K562 (cell line): ENCODE results near the gene IKZF3. TPM values are rescaled to one million over a fixed set of nuclear protein-coding genes. Genes with fewer than 3 reads are reported as not detected.

Source experiments
- ATF1 ChIP-seq, 2 experiments: fragments of 450-650 bp in 1 of 2; IDR thresholded peaks; 2 replicates each; pipeline ENCODE4 v1.6.1; 2016; ENCODE audit warnings: missing compliant biosample characterization in 1 of 2, missing genetic modification characterization in 1 of 2
- ATF7 ChIP-seq: fragments of 450-650 bp; IDR thresholded peaks from 2 replicates; pipeline ENCODE4 v1.7.1; 2014; ENCODE audit warnings: mild to moderate bottlenecking, moderate library complexity
- DLX4 ChIP-seq: fragments of 250-450 bp; sonication (Bioruptor Pico); IDR thresholded peaks from 2 replicates; pipeline ENCODE4 v1.6.1; 2021; ENCODE audit warnings: mild to moderate bottlenecking
- GTF3C2 ChIP-seq: IDR thresholded peaks from 3 replicates; pipeline ENCODE4 v1.6.1; 2011; ENCODE audit warnings: borderline replicate concordance, mild to moderate bottlenecking, moderate library complexity; ENCODE audit not compliant: insufficient read length; ENCODE audit errors: extremely low read depth
- MYC ChIP-seq, 2 experiments: fragments of 250-450 bp in 1 of 2; sonication (Bioruptor Pico) in 1 of 2; IDR thresholded peaks; 2 replicates each; pipeline versions ENCODE4 v1.5.1 to v1.6.1; 2012 to 2021; ENCODE audit warnings: low read depth in 2 of 2, borderline replicate concordance in 1 of 2, improper control_type of control experiment in 1 of 2, low read length in 1 of 2, mild to moderate bottlenecking in 1 of 2, moderate library complexity in 1 of 2
- NFIX ChIP-seq: fragments of 250-450 bp; sonication (Bioruptor Pico); IDR thresholded peaks from 2 replicates; pipeline ENCODE4 v1.4.0; 2020; ENCODE audit warnings: low read depth, mild to moderate bottlenecking, moderate library complexity
- NFRKB ChIP-seq: fragments of 450-650 bp; IDR thresholded peaks from 2 replicates; pipeline ENCODE4 v1.6.1; 2016; ENCODE audit warnings: low read depth
- RBM34 ChIP-seq: fragments of 200-400 bp; formaldehyde crosslinking; IDR thresholded peaks from 2 replicates; pipeline ENCODE4 v1.6.1; 2018; ENCODE audit warnings: low read length, borderline replicate concordance; ENCODE audit not compliant: insufficient read depth
- SUPT5H ChIP-seq: fragments of 450-650 bp; IDR thresholded peaks from 2 replicates; pipeline ENCODE4 v1.6.1; 2016
- TCF15 ChIP-seq: fragments of 250-450 bp; sonication (Bioruptor Pico); IDR thresholded peaks from 2 replicates; pipeline ENCODE4 v1.8.0; 2022; ENCODE audit warnings: moderate library complexity, mild to moderate bottlenecking, inconsistent platforms
- XRCC3 ChIP-seq: fragments of 450-650 bp; IDR thresholded peaks from 2 replicates; pipeline ENCODE4 v1.6.1; 2017; ENCODE audit warnings: mild to moderate bottlenecking, moderate library complexity
- ZBED1 ChIP-seq: IDR thresholded peaks from 2 replicates; pipeline ENCODE4 v1.6.1; 2014
- ZFX ChIP-seq: sonication (generic); formaldehyde crosslinking; IDR thresholded peaks from 2 replicates; pipeline ENCODE4 v1.8.0; 2022; ENCODE audit warnings: mild to moderate bottlenecking, missing genetic modification reagents, moderate library complexity
- ZNF124 ChIP-seq: sonication (generic); formaldehyde crosslinking; IDR thresholded peaks from 2 replicates; pipeline ENCODE4 v1.8.1; 2022; ENCODE audit warnings: missing genetic modification reagents
- ZNF280A ChIP-seq: fragments of 450-650 bp; IDR thresholded peaks from 2 replicates; pipeline ENCODE4 v1.6.1; 2018; ENCODE audit warnings: mild to moderate bottlenecking, low read depth; ENCODE audit not compliant: partially characterized antibody
- ZNF436 ChIP-seq: fragments of 250-450, 450-650 bp; sonication (Bioruptor Pico); formaldehyde crosslinking; IDR thresholded peaks from 2 replicates; pipeline ENCODE4 v1.7.0; 2020; ENCODE audit warnings: mild to moderate bottlenecking
- ZNF740 ChIP-seq, 3 experiments: fragments of 200-800 bp in 1 of 3; sonication (Bioruptor generic) in 1 of 3; sonication (generic) in 1 of 3; formaldehyde crosslinking in 1 of 3; IDR thresholded peaks; 2 replicates each; pipeline versions ENCODE4 v1.6.1 to v1.8.0; 2016 to 2022; ENCODE audit warnings: mild to moderate bottlenecking in 2 of 3, missing compliant biosample characterization in 2 of 3, missing genetic modification characterization in 2 of 3, missing genetic modification reagents in 1 of 3
- polyA plus RNA-seq, 8 experiments: library from polyadenylated mRNA; depleted of rRNA in 4 of 8; stranded (reverse) in 5 of 8; unstranded in 3 of 8; fragments of >200 nt; fragmentation: Nextera tagmentation in 2 of 8; fragmentation: Illumina TruSeq in 1 of 8; extraction: Ambion mirVana in 2 of 8; extraction: Trizol in 1 of 8; gene quantifications; 2 replicates each; pipeline versions ENCODE4 v1.2.1 to v1.2.3, GENCODE V29; 2011 to 2014; ENCODE audit warnings: inconsistent platforms in 1 of 8, missing spikeins in 1 of 8
- total RNA-seq, 7 experiments: library from RNA; depleted of rRNA in 6 of 7; stranded (reverse); fragments of >200 nt in 6 of 7; fragmentation: Illumina TruSeq in 2 of 7; extraction: Trizol in 2 of 7; gene quantifications; 2 replicates each; pipeline versions ENCODE4 v1.2.1 to v1.2.3, GENCODE V29; 2011 to 2021; ENCODE audit warnings: low replicate concordance in 1 of 7
- TF ChIP-seq, protein P1 (sequence below): fragments of 250-450 bp; sonication (Bioruptor Pico); IDR thresholded peaks from 2 replicates; pipeline ENCODE4 v1.9.0; 2021; ENCODE audit warnings: mild to moderate bottlenecking

Gene IKZF3
- total and polyA plus RNA-seq, 9 of the 15 experiments (the other 6 are each of a cell fraction or from before 2014, with no cell fraction given): 0.06 to 1.6 (median 0.62) TPM

- peak; percentile 99; the same call in 1 of the 2 replicates for TF ChIP-seq RBM34
- TF ChIP-seq NFRKB: peak; percentile 54; the same call in 1 of the 2 replicates
- 0 out of 2 replicates have a peak, but pooled peaks have one; percentile 35 for TF ChIP-seq ZNF740 (CRISPR knock-in tag; IDR thresholded peaks at IDR 0.05)
- no peak for TF ChIP-seq ZNF740 (tag; IDR thresholded peaks at IDR 0.05)
- TF ChIP-seq ZNF280A: no peak
- TF ChIP-seq ATF1 (CRISPR knock-in tag; IDR thresholded peaks at IDR 0.05): no peak
- peak; percentile 75 for TF ChIP-seq ATF1 (tag; IDR thresholded peaks at IDR 0.05)
- TF ChIP-seq ZFX (CRISPR knock-in tag): peak; percentile 96
- no peak for TF ChIP-seq TCF15
- no peak for TF ChIP-seq XRCC3
- TF ChIP-seq NFIX (CRISPR knock-in tag): no peak
- no peak for TF ChIP-seq ZNF124 (CRISPR knock-in tag)
- TF ChIP-seq GTF3C2: no peak
- peak; percentile 6; the same call in 1 of the 2 replicates for TF ChIP-seq MYC (IDR thresholded peaks at IDR 0.05; ENCODE audit: low read depth, low read length)
- no peak for TF ChIP-seq MYC (CRISPR knock-in tag; IDR thresholded peaks at IDR 0.05; ENCODE audit: borderline replicate concordance, low read depth)
- no peak for TF ChIP-seq DLX4
- TF ChIP-seq ZBED1: 0 out of 2 replicates have a peak, but pooled peaks have one; percentile 44
- TF ChIP-seq SUPT5H: peak; percentile 58
- no peak for TF ChIP-seq ZNF436
- TF ChIP-seq, protein P1, sequence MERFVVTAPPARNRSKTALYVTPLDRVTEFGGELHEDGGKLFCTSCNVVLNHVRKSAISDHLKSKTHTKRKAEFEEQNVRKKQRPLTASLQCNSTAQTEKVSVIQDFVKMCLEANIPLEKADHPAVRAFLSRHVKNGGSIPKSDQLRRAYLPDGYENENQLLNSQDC (CRISPR knock-in tag): no peak
- TF ChIP-seq ATF7: peak; percentile 52; the same call in 1 of the 2 replicates
Measured at GRCh38 chr17:39754161-39754957, 109.8 kb downstream of the IKZF3 start (continued).
